Stomach (tissue), 4 donors: ENCODE results near the gene MBNL2.
"Not testable (repeated sequence)": the region's sequence is repeated elsewhere in the genome, so short reads cannot be mapped to it uniquely, and the experiment has no call there.

Experiments used
- POLR2AphosphoS5 ChIP-seq, 3 donors: sonication (generic); formaldehyde crosslinking; IDR thresholded peaks; one replicate each; pipeline ENCODE4 v1.6.1; 2016; ENCODE audit warnings: antibody characterized with exemption in 3 of 3
- TF ChIP-seq, protein P1 (sequence below), 7 experiments: fragments of 450-650 bp in 4 of 7; fragments of 200-600 bp in 3 of 7; sonication (generic) in 3 of 7; IDR thresholded peaks; one replicate each; pipeline ENCODE4 v1.5.1; 2016 to 2019; ENCODE audit warnings: antibody characterized with exemption in 7 of 7, control low read depth in 2 of 7, mild to moderate bottlenecking in 1 of 7

DNA sequence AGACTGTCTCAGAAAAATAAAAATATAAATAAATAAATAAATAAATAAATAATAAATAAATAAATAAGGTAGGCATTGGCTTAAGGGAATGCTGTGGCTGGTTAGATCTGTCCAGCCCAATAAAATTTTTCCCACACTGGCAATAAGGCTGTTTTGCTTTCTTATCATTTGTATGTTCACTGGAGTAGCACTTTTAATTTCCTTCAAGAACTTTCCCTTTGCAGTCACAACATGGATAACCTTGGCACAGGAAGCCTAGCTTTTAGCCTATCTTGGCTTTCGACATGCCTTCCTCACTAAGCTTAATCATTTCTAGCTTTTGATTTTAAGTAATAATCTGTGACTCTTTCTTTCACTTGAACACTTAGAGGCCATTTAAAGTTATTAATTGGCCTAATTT lies 129.9 kb downstream of the MBNL2 start:
- TF ChIP-seq, protein P1, sequence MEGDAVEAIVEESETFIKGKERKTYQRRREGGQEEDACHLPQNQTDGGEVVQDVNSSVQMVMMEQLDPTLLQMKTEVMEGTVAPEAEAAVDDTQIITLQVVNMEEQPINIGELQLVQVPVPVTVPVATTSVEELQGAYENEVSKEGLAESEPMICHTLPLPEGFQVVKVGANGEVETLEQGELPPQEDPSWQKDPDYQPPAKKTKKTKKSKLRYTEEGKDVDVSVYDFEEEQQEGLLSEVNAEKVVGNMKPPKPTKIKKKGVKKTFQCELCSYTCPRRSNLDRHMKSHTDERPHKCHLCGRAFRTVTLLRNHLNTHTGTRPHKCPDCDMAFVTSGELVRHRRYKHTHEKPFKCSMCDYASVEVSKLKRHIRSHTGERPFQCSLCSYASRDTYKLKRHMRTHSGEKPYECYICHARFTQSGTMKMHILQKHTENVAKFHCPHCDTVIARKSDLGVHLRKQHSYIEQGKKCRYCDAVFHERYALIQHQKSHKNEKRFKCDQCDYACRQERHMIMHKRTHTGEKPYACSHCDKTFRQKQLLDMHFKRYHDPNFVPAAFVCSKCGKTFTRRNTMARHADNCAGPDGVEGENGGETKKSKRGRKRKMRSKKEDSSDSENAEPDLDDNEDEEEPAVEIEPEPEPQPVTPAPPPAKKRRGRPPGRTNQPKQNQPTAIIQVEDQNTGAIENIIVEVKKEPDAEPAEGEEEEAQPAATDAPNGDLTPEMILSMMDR (IDR thresholded peaks at IDR 0.05), result not testable (repeated sequence)
- TF ChIP-seq POLR2AphosphoS5 (IDR thresholded peaks at IDR 0.05), result not testable (repeated sequence)
